HG03045 (cell line): ENCODE measurements around the gene STIL.
"Not testable (repeated sequence)": the region's sequence is repeated elsewhere in the genome, so short reads cannot be mapped to it uniquely, and the experiment has no call there.

Source experiments
- ATAC-seq: cut with Tn5 transposase; IDR thresholded peaks from one replicate; pipeline ENCODE4 v1.9.1; 2021; ENCODE audit warnings: mild to moderate bottlenecking, moderate library complexity; ENCODE audit not compliant: unreplicated experiment

STIL gene

DNA sequence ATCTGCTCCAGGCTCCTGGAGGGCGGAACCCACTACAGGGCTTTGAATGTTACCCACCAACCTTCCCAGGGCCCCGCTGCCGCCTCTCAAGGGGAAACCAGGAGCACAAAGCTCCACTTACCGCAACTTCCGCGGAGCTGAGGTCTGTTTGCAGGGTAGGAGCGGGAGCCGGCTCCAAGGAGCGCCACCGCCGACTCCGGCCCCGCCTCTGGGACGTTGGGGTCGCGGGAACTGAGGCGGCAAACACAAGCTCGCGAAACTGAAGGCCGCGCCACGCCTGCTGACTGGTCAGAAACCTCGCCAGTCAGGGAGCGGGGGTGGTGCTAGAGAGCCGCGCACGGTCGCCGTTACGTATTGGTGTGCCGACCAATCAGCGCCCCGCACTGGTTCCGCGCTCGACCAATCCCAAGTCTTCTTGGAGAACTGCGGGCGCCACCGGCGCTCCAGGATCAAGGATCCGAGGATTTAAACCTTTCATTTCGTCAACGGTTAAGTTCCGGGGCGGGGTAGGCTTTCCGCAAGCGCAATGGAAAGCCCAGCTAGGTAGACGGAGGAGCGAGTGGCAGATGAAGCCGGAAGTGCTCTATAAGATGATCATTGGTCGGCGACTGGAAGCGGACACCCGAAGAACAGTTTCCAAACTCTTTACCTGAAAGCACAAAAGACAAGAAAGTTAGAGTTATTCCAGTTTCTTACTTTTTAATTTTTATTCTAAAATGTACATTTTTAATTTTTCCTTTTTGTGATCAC is at the start of gene STIL:
STIL (minus strand) TSS at position 233 of the 750 bp plus-strand sequence. CDS start 3,828 bp downstream, outside the sequence.
- ATAC-seq: peak; percentile 98

DNA sequence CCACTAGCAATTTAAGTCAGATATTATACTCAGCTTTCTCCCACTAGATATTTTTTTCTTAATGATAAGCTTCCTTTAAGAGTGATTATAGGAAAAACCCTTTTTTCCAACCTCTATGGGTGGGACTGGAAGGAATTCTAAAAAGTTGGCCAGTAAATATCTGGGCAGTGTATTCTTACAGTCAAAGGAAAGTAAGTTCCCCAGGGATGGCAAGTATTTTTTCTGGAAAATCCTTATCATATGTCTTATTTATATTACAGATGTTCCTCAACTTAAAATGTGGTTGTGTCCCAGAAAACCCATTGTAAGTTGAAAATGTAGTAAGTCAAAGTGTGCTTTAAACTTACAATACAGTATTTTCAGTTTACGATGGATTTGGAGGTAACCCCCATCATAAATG is 48.9 kb upstream of the STIL start:
- no peak for ATAC-seq

DNA sequence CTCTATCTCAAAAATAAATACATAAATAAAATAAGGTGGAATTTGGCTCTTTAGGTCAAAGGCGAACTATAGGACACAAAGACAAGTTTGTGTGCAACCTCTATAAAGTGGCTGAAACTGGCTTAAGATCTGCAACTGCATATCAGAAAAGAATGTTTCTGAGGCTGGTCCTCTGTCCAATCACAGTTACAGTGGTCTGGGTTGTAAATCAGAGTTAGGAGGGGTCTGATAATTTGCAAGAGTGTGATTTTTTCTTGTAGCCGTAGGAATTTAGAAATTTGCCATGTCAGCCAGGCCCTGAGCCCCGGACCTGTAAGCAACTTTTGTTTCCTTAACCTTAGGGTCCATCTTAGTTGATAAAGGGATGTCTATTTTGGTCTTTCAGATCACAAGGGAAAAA is 47.4 kb upstream of the STIL start:
- no peak for ATAC-seq

DNA sequence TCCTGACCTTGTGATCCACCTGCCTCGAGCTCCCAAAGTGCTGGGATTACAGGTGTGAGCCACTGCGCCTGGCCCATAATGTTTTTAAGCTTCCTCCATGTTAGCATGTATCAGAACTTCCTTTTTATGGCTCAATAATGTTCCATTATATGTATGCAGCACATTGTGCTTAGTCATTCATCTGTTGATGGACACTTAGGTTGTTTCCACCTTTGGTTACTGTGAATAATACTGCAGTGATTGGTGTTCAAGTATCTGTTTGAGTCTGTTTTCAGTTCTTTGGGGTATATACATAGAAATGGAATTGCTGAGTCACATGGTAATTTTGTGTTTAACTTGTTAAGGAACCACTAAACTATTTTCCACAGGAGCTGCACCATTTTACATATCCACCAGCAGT is 37.4 kb upstream of the STIL start:
- ATAC-seq: peak; percentile 81

DNA sequence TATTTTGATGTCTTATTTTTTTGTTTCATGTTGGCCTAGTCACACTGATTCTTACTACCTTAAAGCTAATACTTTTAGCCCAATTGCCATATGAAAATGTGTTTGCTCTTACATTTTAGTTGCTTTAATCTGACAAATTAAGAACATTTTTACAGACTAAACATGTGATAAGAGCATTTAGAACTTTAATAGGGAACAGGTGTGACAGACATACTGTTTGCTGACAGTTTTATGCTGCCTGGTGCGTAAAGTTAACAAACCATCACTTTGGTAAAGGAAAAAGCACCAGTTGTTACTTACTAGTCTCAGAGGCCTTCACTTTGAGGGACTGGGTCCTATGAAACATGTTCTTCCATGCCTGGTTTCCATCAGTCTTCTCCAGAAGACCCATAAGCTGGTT is 34.3 kb upstream of the STIL start:
- no peak for ATAC-seq

DNA sequence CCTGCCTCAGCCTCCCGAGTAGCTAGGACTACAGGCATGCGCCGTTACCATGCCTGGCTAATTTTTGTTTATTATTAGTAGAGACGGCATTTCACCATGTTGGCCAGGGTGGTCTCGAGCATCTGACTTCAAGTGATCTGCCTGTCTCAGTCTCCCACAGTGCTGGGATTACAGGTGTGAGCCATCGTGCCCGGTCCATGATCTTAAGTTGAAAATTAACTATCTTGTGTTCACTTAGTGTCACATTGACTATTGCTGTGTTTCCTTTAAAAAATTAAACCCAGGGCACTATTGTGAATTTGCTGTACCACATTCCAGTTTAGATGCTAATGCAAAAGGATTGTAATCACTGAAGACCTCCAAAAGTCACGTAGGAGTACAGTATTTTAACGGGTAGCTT is 33.8 kb upstream of the STIL start:
- no peak for ATAC-seq

DNA sequence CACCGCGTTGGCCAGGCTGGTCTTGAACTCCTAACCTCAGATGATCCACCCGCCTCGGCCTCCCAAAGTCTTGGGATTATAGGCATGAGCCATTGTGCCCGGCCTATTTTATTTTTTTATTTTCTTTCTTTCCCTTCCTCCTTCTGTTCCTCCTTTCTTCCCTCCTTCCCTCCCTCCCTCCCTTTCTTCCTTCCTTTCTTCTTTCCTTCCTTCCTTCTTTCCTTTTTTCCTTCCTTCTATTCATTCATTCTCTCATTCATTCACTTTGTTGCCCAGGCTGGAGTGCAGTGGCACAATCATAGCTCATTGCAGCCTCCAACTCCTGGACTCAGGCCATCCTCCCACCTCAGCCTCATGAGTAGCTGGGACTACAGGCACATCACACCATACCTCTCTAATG is 33.0 kb upstream of the STIL start:
- ATAC-seq: not testable (repeated sequence)

DNA sequence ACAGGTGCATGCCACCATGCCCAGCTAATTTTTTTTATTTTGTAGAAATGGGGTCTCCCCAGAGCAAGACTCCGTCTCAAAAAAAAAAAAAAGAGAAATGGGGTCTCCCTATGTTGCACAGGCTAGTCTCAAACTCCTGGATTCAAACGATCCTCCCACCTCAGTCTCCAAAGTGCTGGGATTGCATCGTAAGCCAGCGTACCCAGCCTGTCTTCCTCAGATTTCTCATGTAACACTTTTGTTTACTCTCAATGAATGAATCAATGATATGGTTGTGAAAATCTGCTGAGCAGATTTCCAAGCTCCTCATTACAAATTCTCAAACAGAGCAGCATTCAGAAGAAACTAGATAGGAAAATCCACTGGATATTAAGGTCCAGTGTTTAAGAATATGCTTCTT is 26.3 kb upstream of the STIL start:
- no peak for ATAC-seq

DNA sequence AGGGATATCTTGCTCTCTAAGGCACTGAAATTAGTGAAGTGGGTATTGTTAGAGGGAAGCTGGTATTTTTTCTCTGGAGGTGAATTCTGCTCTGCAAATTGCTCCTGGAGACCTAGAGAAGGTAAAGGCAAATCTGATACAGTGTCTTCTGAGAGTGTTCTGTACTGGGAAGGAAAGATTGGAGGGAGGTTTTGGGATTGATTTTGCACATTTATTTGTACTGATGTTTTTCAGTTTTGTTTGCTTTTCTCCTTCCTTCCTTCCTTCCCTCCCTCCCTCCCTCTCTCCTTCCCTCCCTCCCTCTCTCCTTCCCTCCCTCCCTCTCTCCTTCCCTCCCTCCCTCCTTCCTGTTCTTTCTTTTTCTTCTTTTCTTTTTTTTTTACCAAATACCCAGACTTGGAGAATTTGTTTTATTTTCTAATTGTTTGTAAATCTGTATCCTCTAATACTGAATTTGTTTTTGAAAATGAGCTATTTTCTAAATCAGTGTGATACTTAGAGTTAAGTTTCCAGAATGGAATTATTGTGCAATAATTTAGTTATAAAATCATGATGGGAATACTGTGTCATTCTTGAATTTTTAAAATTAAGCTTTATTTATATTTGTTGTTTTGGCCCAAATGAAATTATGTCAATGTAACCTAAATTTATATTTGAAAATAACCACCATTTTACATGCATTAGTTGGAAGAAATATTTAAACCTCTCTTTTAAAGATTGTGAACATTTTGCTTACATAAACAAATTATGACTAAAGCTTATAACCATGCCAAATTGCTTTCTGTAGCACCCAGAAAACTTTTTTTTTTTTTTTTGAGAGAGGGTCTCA is 24.5 kb upstream of the STIL start:
- no peak for ATAC-seq

DNA sequence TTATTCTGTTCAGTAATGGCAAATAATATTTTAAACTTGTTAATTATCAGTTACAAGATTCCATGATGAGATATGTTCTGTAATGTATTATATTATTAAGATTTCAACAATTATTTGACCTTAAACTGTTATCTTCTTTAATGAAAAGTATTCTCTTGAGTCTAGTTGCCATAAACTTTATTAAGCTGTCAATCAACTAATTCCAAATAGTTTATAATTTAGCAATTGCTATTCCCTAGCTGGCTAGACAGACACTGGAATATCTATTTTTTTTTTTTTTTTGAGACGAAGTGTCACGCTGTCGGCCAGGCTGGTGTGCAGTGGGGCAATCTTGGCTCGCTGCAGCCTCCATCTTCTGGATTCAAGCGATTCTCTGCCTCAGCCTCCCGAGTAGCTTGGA is 23.4 kb upstream of the STIL start:
- no peak for ATAC-seq

DNA sequence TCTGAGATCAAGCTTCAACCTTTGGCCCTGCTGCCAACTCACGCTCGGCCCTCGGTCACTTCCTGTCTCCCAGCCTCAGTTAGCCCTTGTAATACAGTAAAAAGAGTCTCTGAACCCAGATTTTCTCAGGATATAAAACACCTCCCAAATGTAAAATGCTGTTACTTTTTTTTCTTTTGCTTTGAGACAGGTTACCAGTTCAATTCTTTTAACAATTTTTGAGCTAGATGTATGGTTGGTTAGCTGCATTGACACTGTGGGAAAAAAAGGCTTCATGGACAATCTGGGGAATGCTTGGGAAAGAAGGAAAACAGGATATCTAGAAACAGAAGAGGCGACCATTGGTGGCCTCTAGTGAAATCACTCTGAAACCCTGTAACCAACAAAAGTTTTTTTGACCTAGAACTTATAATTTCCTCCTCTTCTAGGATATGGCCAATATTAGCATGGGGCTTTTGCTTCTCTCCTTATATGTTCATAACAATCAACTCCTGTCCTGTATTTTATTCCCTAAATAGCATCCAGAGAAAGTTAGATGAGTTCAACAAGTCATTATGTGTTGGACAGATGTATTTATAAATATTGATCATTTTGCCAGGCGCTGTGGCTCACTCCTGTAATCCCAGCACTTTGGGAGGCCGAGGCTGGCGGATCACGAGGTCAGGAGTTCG is 21.0 kb upstream of the STIL start:
- no peak for ATAC-seq

DNA sequence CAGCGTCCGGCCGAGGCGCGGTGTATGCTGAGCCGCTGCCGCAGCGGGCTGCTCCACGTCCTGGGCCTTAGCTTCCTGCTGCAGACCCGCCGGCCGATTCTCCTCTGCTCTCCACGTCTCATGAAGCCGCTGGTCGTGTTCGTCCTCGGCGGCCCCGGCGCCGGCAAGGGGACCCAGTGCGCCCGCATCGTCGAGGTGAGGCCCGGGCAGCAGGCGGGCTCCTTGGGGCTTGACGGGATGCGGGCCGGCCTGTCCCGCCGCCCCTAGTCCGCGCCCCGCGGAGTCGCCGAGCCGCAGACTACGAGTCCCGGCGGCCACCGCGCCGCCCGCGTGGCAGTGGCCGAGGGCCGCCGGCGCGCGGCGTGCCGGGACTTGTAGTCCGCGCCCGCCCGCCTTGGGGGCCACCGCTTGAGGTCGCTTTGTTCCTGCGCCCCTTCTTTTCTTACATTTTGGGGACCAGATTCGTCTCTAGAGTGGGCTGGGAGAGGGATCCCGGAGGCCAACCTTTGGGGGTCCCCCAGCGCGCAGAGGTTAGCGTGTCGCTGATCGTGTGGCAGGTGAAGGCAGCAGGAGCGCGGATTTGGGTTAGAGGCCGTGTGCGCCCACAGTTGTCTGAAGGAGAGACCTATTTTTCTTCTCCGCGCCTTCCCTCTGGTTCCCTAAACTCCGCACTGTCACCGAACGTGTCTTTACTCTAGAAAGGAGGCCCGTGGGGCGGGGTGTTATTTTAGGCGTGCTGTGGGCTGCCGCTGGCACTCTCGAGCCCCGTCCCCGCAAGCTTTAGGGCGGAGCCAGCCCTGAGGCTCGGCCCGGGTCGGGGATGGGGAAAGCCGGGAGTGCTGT is 20.2 kb upstream of the STIL start:
- peak; percentile 84 for ATAC-seq

DNA sequence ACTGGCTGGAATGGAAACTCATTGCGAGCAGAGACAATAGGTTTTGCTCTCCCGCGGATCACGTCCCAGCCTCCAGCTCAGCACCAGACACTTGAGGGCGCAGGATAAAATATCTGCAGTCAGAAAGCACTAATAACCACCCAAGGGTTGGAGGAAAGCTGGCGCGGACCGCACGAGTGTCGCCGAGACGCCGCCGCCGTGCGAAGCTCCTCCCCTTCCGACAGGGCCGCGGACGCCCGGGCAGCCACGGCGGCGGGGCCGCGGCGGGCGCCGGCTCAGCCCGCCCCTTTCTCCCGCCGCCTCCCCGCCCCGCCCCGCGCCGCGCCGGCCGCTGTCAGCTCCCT is 19.6 kb upstream of the STIL start, which contains the start of gene CMPK1:
CMPK1 (plus strand) TSS at position 213 of the 344 bp plus-strand sequence. CDS start 156 bp downstream, outside the sequence.
- ATAC-seq: peak; percentile 79

DNA sequence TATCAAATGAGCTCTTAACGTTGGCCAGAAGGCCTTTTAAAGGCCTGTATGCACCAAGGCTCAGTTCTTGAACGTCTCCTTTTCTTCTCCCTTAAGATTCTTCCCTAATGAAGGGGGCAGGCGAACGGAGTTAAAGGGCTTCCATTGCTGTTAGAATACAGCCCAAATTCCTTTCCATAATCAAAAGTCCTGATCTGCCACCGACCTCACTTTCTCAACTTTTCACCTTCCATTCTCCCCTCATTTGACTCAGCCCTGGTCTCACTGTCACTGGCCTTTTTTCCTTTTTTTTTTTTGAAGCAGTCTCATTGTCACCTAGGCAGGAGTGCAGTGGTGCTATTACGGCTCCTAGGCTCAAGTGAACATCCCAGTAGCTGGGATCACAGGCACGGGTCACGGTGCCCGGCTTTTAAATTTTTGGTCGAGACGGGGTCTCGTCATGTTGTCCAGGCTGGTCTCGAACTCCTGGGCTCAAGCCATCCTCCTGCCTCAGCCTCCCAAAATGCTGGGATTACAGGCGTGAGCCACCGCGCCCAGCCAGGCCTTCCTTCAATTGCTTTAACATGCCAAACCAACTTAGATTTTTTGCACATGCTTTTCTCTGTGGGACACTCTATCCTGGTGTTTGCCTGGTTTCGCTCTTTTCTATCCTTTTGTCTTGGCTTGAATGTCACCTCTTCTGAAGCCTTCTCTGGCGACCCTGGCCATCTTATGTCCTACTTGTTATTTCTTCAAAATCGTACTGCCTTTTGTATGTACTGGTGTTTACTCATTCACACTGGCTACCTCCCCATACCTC is 19.0 kb upstream of the STIL start:
- no peak for ATAC-seq

DNA sequence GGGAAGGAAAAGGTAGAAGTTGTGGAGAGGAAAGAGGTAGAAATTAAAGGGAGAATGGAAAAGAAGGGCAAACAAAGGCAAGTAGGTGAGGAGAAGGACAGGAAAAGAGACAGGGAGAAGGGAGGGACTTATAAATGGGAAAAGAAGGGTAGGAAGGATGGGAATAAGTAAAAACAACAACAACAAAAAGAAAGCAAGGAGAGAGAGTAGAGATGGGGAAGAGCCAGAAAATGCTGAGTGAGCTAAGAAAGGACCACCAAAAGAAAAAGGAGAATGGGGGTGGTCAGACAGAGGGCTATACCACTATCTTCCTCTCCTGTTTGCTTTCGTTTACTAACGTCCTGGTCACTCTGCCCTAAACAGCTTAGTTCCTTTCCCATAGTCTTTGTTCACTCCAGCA is 17.9 kb upstream of the STIL start:
- no peak for ATAC-seq

DNA sequence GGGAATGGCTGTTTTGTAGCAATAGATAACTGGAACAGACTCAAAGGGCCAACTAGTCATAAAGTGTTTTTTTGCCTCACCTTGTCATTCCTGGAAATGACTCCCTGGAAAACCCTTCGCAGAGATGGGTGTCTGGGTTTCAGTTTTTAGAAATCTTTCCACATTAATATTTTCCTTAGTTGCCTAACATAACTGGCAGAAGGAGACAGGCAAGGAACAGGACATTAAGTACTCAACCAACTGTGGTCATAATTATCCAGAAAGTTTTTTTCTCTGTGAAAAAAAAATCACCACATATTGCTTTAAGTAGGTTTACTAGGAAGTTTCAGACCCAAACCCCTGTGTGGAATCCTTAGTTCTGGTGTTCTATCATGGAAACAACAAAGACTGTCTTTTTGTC is 16.3 kb upstream of the STIL start:
- no peak for ATAC-seq

DNA sequence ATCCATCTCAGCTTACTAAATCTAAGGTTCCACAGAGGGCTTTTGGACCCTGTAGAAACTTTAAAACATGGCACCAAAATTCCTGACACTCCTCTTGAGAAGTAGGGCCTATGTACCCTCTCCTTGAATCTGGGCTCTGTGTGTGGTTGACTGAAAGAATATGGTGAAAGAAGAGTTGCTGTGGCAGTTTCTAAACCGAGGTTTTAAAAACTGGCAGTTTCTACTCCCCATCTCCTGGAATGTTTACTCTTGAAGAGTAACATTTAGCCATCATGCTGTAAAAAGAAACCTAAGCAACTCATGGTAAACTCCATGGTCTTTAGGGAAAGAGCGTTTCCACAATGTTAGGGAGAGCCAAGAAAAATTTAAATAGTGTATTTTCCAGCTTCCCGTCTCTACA is 15.0 kb upstream of the STIL start:
- no peak for ATAC-seq

DNA sequence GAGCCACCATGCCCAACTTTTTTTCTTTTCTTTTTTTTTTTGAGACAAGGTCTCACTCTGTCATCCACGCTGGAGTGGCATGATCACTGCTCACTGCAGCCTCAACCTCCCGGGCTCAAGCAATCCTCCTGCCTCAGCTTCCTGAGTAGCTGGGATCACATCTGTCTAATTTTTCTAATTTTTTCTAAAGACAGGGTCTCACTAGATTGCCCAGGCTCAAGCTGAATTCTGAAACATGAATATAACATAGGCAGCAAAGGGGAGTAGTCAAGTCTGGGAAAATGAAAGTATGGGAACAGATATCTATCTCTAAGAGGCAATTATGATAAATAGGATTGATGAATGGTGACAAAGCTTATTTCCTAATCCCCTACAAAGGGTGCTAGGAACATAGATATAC is 12.3 kb upstream of the STIL start:
- no peak for ATAC-seq

DNA sequence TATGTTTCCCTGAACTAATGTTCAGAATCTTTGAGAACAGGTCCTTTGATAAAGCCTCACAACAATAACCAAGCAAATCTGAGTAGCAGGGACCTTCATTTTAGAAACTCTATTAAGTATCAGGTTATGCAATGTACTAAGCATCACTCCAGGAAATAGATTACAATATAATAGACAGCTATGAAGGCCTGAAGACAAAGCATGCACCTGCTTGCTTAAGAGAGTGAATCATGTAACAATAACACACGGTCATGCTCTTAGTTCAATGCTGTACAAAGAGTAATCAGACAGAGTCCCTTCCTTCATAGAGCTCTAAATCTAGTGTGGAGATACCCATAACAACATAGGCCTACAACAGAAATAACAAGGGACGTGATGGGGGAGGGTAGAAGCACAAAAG is 11.6 kb upstream of the STIL start:
- ATAC-seq: no peak

DNA sequence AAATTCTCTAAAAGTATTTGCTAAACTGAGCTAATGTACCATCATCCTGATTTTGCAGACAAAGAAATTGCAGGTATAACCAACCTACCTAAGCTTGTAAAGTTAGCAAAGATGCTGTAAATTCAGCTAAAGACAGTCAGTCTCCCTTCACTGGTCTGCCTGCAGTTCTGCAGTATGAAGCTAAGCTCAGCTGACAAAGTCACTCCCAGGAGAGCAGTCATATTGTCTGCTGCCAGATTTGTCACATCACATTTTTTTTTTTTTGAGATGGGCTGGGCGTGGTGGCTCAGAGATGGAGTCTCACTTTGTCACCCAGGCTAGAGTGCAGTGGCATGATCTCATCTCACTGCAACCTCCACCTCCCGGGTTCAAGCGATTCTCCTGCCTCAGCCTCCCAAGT is 10.7 kb upstream of the STIL start:
- ATAC-seq: no peak
